Measurements from ENCODE around the gene RBM5. TPM values are rescaled to one million over a fixed set of nuclear protein-coding genes. Genes with fewer than 3 reads are reported as not detected.

Gene RBM5
- total RNA-seq, 2 donors from 2014 or later: 58.7 to 75.8 TPM

- H3K4me3 ChIP-seq: no peak overlapping the region
- H3K36me3 ChIP-seq: no peaks in the 10 kb centered on the region
- H3K4me1 ChIP-seq: peaks cover 0 to 13% of the 10 kb centered on the region in 2 donors
- H3K27ac ChIP-seq: no peak overlapping the region
- no peak for TF ChIP-seq CTCF (IDR thresholded peaks at IDR 0.05)
- H3K9me3 ChIP-seq: no peaks in the 10 kb centered on the region
- H3K27me3 ChIP-seq: no peaks in the 10 kb centered on the region
- DNase-seq (ENCODE audit: low spot score): no peak
Observed at GRCh38 chr3:50136714-50137405, 48.1 kb downstream of the RBM5 start.

GRCh38 chr3:50137531-50137930 lies 48.8 kb downstream of the RBM5 start:
- DNase-seq (ENCODE audit: low spot score): no peak
- Histone ChIP-seq H3K27me3 (no peaks in the 10 kb centered on the region), H3K27ac (no peak overlapping the region), H3K4me1 (peaks cover 0 to 13% of the 10 kb centered on the region in 2 donors), H3K9me3 (no peaks in the 10 kb centered on the region), H3K4me3 (no peak overlapping the region), H3K36me3 (no peaks in the 10 kb centered on the region)
- no peak for TF ChIP-seq CTCF (IDR thresholded peaks at IDR 0.05)

GRCh38 chr3:50138266-50139200 lies 49.8 kb downstream of the RBM5 start:
- Histone ChIP-seq H3K4me1 (peaks cover 0 to 13% of the 10 kb centered on the region in 2 donors), H3K9me3 (no peaks in the 10 kb centered on the region), H3K36me3 (no peaks in the 10 kb centered on the region), H3K27me3 (no peaks in the 10 kb centered on the region), H3K4me3 (no peak overlapping the region), H3K27ac (no peak overlapping the region)
- no peak for DNase-seq (ENCODE audit: low spot score)
- no peak for TF ChIP-seq CTCF (IDR thresholded peaks at IDR 0.05)

GRCh38 chr3:50139308-50139707 lies 50.6 kb downstream of the RBM5 start:
- H3K4me1 ChIP-seq: peaks cover 0 to 13% of the 10 kb centered on the region in 2 donors
- no peaks in the 10 kb centered on the region for H3K36me3 ChIP-seq
- no peaks in the 10 kb centered on the region for H3K27me3 ChIP-seq
- no peaks in the 10 kb centered on the region for H3K9me3 ChIP-seq
- TF ChIP-seq CTCF (IDR thresholded peaks at IDR 0.05): no peak
- no peak overlapping the region for H3K27ac ChIP-seq
- DNase-seq (ENCODE audit: low spot score): no peak
- no peak overlapping the region for H3K4me3 ChIP-seq

GRCh38 chr3:50139718-50140423 lies 51.2 kb downstream of the RBM5 start:
- Histone ChIP-seq H3K9me3 (no peaks in the 10 kb centered on the region), H3K27me3 (no peaks in the 10 kb centered on the region), H3K36me3 (no peaks in the 10 kb centered on the region), H3K4me3 (no peak overlapping the region), H3K27ac (no peak overlapping the region), H3K4me1 (peaks cover 0 to 13% of the 10 kb centered on the region in 2 donors)
- no peak for DNase-seq (ENCODE audit: low spot score)
- no peak for TF ChIP-seq CTCF (IDR thresholded peaks at IDR 0.05)

All from right atrium auricular region (tissue), 2 donors.